Spleen (tissue), 11 donors: ENCODE measurements around the gene POMP. TPM values are rescaled to one million over a fixed set of nuclear protein-coding genes. Genes with fewer than 3 reads are reported as not detected.

Experiments used
- DNase-seq: peaks from one replicate; pipeline ENCODE4 v3.0.0-alpha.2; 2020
- H3K27ac ChIP-seq, 8 donors: fragments of 200-600 bp; sonication (generic) in 7 of 8; 1 replicate in 4 of 8; 2 replicates in 4 of 8; pipeline versions ENCODE4 v1.5.0 to v1.8.0; 2016 to 2021; ENCODE audit warnings: inconsistent platforms in 4 of 8, mild to moderate bottlenecking in 4 of 8, moderate library complexity in 1 of 8
- H3K27me3 ChIP-seq, 7 donors: fragments of 200-600 bp; sonication (generic) in 6 of 7; replicated peaks in 1 of 7; 1 replicate in 4 of 7; 2 replicates in 3 of 7; pipeline versions ENCODE4 v1.5.0 to v1.8.0; 2016 to 2021; ENCODE audit warnings: inconsistent platforms in 3 of 7, mild to moderate bottlenecking in 1 of 7
- H3K36me3 ChIP-seq, 6 donors: fragments of 200-600 bp; sonication (generic) in 5 of 6; 1 replicate in 4 of 6; 2 replicates in 2 of 6; pipeline versions ENCODE4 v1.5.0 to v1.8.0; 2016 to 2021; ENCODE audit warnings: inconsistent platforms in 2 of 6
- H3K4me1 ChIP-seq, 6 donors: fragments of 200-600 bp; sonication (generic) in 5 of 6; 1 replicate in 3 of 6; 2 replicates in 3 of 6; pipeline versions ENCODE4 v1.5.0 to v1.8.0; 2016 to 2021; ENCODE audit warnings: inconsistent platforms in 3 of 6
- H3K4me3 ChIP-seq, 8 donors: fragments of 200-600 bp; sonication (generic) in 7 of 8; 1 replicate in 4 of 8; 2 replicates in 4 of 8; pipeline versions ENCODE4 v1.5.0 to v1.8.0; 2016 to 2021; ENCODE audit warnings: inconsistent platforms in 4 of 8, mild to moderate bottlenecking in 4 of 8, moderate library complexity in 2 of 8
- H3K9me3 ChIP-seq, 8 donors: fragments of 200-600 bp; sonication (generic) in 7 of 8; 1 replicate in 4 of 8; 2 replicates in 4 of 8; pipeline versions ENCODE4 v1.5.0 to v1.8.0; 2016 to 2021; ENCODE audit warnings: inconsistent platforms in 4 of 8
- POLR2A ChIP-seq, 3 donors: fragments of 450-650 bp; IDR thresholded peaks; one replicate each; pipeline ENCODE4 v1.5.1; 2017; ENCODE audit warnings: antibody characterized with exemption in 3 of 3, mild to moderate bottlenecking in 1 of 3
- POLR2AphosphoS5 ChIP-seq, 3 donors: sonication (generic); formaldehyde crosslinking; IDR thresholded peaks; one replicate each; pipeline ENCODE4 v1.5.1; 2017; ENCODE audit warnings: antibody characterized with exemption in 3 of 3
- WGBS, 5 donors: extraction: QIAGEN DNeasy Blood & Tissue Kit in 3 of 5; methylation state at CpG; one replicate each; pipeline versions ENCODE4 v1.1.5 to v1.1.7; 2013 to 2018; 5-methylcytosine and 5-hydroxymethylcytosine counted together
- intact Hi-C: fragments of 100-400 bp; cut with DNase I; formaldehyde crosslinking; loops from one replicate; pipeline ENCODE4 v1.15.0; 2023; ENCODE audit warnings: low total_unique reads
- polyA plus RNA-seq, 3 donors: library from polyadenylated mRNA; stranded (reverse); fragments of 200-250 nt; gene quantifications; one replicate each; pipeline ENCODE4 v1.2.1, GENCODE V29; 2013
- total RNA-seq, 7 donors: library from RNA; depleted of rRNA in 3 of 7; stranded (reverse); fragments of >200 nt in 3 of 7; fragmentation: NEBNext Ultra II Directional in 4 of 7; extraction: Animal tissue kit (Norgen Biotek cat#: 25700) in 4 of 7; gene quantifications; one replicate each; pipeline versions ENCODE4 v1.1.0 to v1.2.1, GENCODE V29; 2016 to 2021
- TF ChIP-seq, protein P1 (sequence below), 11 experiments: fragments of 200-600 bp in 7 of 11; fragments of 450-650 bp in 4 of 11; sonication (generic) in 4 of 11; IDR thresholded peaks in 8 of 11; conservative IDR thresholded peaks in 3 of 11; 1 replicate in 7 of 11; 2 replicates in 4 of 11; pipeline versions ENCODE4 v1.4.0 to v1.8.0; 2016 to 2021; ENCODE audit warnings: antibody characterized with exemption in 11 of 11, inconsistent platforms in 4 of 11, mild to moderate bottlenecking in 1 of 11
- donor health status: healthy with polysubstance abuse.
- donor health status: DM: no; HTN: no; CAD: no; lungs with moderate emphysema.
- donor health status: DM: no; HTN: no; CAD: no.
- donor health status: Bipolar disorder and iron deficiency.
- donor health status: healthy.
- donor health status: DM: no; HTN: no; CAD: no.
- donor health status: DM: yes; HTN: yes; CAD: no.

Gene POMP
- total and polyA plus RNA-seq, 10 donors = 28.8 to 97.5 (median 53.2) TPM

DNA sequence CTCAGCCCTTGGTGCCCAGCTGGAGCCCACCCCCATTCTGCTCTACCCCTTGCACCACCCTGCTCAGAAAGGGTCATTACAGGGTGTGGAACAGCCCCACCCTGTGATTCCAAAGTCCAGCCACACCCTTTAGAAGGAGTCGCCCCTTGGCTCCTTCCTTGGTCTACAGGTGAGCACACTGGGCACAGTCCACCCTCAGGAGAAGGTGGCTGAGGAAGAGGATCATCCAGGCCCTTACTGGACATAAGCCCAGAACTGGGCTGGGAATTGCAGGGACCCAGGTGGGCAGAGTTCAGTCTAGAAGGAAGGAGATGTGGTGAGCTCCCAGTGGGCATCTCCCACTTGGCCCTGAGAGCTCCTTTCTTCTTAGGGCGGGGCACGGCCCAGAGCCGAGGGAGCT lies 51.2 kb downstream of the POMP start:
- no peaks in the 10 kb centered on the region for H3K27me3 ChIP-seq
- peak overlapping the region in 1 of 8 donors; percentile 7 for H3K27ac ChIP-seq
- H3K4me3 ChIP-seq = no peak overlapping the region
- peaks cover 0 to 80% (median 14%) of the 10 kb centered on the region in 6 donors for H3K36me3 ChIP-seq
- intact Hi-C loops = no loop called here
- TF ChIP-seq, protein P1, sequence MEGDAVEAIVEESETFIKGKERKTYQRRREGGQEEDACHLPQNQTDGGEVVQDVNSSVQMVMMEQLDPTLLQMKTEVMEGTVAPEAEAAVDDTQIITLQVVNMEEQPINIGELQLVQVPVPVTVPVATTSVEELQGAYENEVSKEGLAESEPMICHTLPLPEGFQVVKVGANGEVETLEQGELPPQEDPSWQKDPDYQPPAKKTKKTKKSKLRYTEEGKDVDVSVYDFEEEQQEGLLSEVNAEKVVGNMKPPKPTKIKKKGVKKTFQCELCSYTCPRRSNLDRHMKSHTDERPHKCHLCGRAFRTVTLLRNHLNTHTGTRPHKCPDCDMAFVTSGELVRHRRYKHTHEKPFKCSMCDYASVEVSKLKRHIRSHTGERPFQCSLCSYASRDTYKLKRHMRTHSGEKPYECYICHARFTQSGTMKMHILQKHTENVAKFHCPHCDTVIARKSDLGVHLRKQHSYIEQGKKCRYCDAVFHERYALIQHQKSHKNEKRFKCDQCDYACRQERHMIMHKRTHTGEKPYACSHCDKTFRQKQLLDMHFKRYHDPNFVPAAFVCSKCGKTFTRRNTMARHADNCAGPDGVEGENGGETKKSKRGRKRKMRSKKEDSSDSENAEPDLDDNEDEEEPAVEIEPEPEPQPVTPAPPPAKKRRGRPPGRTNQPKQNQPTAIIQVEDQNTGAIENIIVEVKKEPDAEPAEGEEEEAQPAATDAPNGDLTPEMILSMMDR (IDR thresholded peaks at IDR 0.05 in 8 of 11, conservative IDR thresholded peaks at IDR 0.05 in 3 of 11) = no peak
- TF ChIP-seq POLR2A (IDR thresholded peaks at IDR 0.05) = no peak
- no peak for TF ChIP-seq POLR2AphosphoS5 (IDR thresholded peaks at IDR 0.05)
- DNase-seq = no peak
- WGBS, 5 donors = 88 to 98% (median 90%) methylated on average over 4 of the region's 4 CpGs
- no peaks in the 10 kb centered on the region for H3K9me3 ChIP-seq
- peaks cover 0 to 16% (median 0%) of the 10 kb centered on the region in 6 donors for H3K4me1 ChIP-seq

DNA sequence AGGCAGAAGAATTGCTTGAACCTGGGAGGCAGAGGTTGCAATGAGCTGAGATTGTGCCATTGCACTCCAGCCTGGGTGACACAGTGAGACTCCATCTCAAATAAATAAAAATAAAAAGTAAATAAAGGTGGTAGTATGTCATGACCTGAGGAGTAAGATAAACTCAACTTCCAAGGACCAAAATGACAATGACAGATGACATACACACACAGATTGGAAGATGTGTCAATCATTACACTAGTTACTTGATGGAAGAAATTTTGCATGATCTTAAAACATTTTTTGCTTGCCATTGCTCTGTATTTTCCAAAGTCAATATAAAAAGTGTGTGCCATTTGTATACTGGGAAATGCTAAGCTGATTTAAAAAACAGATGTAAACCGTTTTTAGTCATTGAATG lies 55.7 kb downstream of the POMP start:
- no peaks in the 10 kb centered on the region for H3K27me3 ChIP-seq
- peaks cover 0 to 46% (median 11%) of the 10 kb centered on the region in 6 donors for H3K36me3 ChIP-seq
- DNase-seq = no peak
- intact Hi-C loops = no loop called here
- no peak overlapping the region for H3K27ac ChIP-seq
- TF ChIP-seq, protein P1 (IDR thresholded peaks at IDR 0.05 in 8 of 11, conservative IDR thresholded peaks at IDR 0.05 in 3 of 11) = no peak
- TF ChIP-seq POLR2A (IDR thresholded peaks at IDR 0.05) (no peak), POLR2AphosphoS5 (IDR thresholded peaks at IDR 0.05) (no peak)
- H3K9me3 ChIP-seq = no peaks in the 10 kb centered on the region
- WGBS, 5 donors = 76 to 95% (median 90%) methylated on average over 1 of the region's 1 CpG
- H3K4me1 ChIP-seq = peaks cover 4 to 34% (median 29%) of the 10 kb centered on the region in 6 donors
- H3K4me3 ChIP-seq = no peak overlapping the region

DNA sequence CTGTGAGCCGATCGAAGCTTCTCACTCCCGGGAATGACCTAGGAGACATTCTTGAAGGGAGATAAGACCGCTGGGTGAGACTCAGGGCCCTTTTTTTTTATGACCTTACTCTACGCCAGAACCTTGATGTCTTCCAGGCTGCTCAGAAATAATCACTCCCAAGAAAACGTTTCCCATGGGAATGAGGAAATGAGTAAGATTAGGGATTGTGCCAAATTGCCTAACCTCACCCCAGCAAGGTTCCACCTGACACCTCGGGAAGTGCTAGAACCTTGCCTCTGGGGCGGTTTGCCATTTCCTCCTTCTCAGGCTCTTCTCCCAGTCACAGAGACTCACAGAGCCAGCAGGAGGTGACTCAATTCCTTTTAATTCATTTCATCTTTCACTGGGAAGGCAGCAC lies 57.6 kb downstream of the POMP start:
- H3K4me3 ChIP-seq = no peak overlapping the region
- H3K4me1 ChIP-seq = peaks cover 4 to 38% (median 31%) of the 10 kb centered on the region in 6 donors
- H3K27me3 ChIP-seq = no peaks in the 10 kb centered on the region
- peaks cover 0 to 28% (median 2%) of the 10 kb centered on the region in 6 donors for H3K36me3 ChIP-seq
- TF ChIP-seq POLR2AphosphoS5 (IDR thresholded peaks at IDR 0.05) = peak in 1 of 3 donors; percentile 9
- no peak for TF ChIP-seq POLR2A (IDR thresholded peaks at IDR 0.05)
- TF ChIP-seq, protein P1 (IDR thresholded peaks at IDR 0.05 in 8 of 11, conservative IDR thresholded peaks at IDR 0.05 in 3 of 11) = no peak
- H3K9me3 ChIP-seq = no peaks in the 10 kb centered on the region
- DNase-seq = no peak
- 56 to 63% (median 59%) methylated on average over 8 of the region's 8 CpGs for WGBS, 5 donors
- intact Hi-C loops = no loop called here
- peak overlapping the region in 7 of 8 donors; percentile 2 to 98 (median 93) for H3K27ac ChIP-seq

DNA sequence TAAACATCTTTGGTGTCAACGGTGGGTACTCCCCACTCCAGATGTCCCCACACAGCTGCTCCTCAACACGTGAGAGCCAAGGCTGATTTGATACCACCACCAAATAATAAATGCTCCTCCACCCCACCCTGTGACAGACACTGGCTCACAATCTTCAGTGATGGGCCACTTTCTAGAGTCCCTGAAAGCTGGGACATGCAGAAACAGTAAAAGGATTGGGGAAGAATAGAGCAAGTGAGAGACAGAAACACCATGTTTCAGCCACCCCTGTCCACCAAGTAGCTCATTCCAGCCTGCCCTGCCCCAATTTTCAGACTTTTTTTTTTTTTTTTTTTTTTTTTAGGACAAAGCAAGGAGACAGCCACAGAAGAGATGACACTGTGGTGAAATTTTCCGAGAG lies 58.2 kb downstream of the POMP start:
- no peak for DNase-seq
- TF ChIP-seq, protein P1 (IDR thresholded peaks at IDR 0.05 in 8 of 11, conservative IDR thresholded peaks at IDR 0.05 in 3 of 11) = no peak
- TF ChIP-seq POLR2A (IDR thresholded peaks at IDR 0.05) (no peak), POLR2AphosphoS5 (IDR thresholded peaks at IDR 0.05) (no peak)
- intact Hi-C loops = no loop called here
- H3K27ac ChIP-seq = peak overlapping the region in 6 of 8 donors; percentile 5 to 98 (median 97)
- H3K27me3 ChIP-seq = no peaks in the 10 kb centered on the region
- H3K4me3 ChIP-seq = peak overlapping the region in 1 of 8 donors; percentile 84
- peaks cover 0 to 23% (median 0%) of the 10 kb centered on the region in 6 donors for H3K36me3 ChIP-seq
- H3K4me1 ChIP-seq = peaks cover 4 to 38% (median 31%) of the 10 kb centered on the region in 6 donors
- 61 to 83% (median 65%) methylated on average over 3 of the region's 3 CpGs for WGBS, 5 donors
- no peaks in the 10 kb centered on the region for H3K9me3 ChIP-seq
